Head of caudate nucleus (tissue), 42 donors: Measurements from ENCODE around the gene CHCHD1.
"Not testable (repeated sequence)": the region's sequence is repeated elsewhere in the genome, so short reads cannot be mapped to it uniquely, and the experiment has no call there.

Experiments
- DNase-seq, 42 donors: peaks; one replicate each; pipeline versions ENCODE4 v3.0.0 to v3.0.0-alpha.2; 2020 to 2021; ENCODE audit warnings: mixed read lengths in 7 of 42
- intact Hi-C: fragments of 100-400 bp; cut with DNase I; formaldehyde crosslinking; loops from one replicate; pipeline ENCODE4 v1.15.0; 2022

The CHCHD1 gene

DNA sequence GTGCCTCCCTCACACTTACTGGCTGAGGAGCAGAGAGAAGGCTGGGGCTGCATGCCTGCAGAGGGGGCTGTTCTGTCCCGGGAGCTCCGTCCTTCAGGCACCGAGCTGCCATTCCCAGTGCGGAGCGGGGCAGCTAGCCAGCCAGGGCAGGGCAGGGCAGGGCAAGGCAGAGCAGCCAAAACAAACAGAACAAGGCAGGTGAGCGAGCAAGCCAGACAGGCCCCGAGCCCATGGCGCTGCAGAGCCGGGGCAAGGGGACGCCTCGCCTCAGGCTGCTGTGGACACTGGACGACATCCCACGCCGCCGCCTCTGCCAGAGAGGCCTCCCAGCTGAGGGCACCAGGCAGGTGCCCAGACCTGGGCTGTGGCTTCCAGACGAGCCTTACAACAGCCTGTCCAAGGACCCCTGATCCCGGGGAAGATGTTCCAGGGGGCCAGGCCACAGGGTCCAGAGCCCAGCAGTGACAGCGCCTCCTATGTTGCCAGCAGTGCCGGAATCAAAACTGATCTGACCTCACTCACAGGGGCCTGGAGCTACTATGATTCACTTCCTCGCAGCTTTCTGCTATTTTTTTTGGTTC is 37.8 kb downstream of the CHCHD1 start:
- DNase-seq, result no peak
- intact Hi-C loops, result no loop called here

DNA sequence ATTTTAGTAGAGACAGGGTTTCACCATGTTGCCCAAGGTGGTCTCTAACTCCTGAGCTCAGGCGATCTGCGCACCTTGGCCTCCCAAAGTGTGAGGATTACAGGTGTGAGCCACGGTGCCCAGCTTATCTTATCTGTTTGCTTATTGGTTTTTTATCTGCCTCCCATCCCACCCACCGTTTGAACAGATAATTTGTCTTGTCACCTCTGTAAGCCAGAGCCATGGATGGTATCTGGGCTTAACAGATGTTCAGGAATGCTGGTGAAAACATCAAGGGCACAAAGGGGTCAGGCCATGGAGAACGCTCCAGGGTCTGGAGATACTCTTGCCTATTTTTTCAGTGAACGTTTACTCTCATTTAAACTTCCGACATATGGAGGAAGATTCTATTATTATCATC is 41.5 kb downstream of the CHCHD1 start:
- no peak for DNase-seq
- intact Hi-C loops, result no loop called here

DNA sequence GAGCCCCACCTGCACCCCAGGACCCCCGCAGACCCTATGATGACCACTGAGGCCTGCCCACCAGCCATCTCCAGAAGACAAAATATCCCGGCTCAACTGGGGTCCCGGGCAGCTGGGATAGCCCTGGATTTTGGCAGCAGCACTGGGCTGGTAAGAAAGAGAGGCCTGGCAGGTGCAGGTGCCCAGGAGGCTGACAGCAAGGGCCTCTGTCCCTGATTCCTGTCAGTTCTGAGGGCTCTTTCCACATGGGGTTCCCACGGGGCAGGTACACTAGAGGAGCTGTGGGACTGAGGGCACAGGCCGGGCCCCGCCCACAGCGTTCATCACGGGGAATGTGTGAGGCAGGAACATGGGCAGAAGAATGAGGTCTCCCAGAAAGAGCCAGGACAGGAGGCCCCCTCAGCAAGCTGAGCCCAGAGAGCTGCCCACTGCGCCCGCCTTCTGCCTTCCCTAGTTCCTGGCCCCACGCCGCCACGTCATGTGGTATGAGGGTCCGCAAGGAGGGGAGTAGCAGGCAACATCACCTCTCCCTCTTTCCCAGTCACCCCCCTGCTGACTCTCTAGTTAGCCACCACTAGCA is 42.4 kb downstream of the CHCHD1 start:
- intact Hi-C loops, result no loop called here
- no peak for DNase-seq

DNA sequence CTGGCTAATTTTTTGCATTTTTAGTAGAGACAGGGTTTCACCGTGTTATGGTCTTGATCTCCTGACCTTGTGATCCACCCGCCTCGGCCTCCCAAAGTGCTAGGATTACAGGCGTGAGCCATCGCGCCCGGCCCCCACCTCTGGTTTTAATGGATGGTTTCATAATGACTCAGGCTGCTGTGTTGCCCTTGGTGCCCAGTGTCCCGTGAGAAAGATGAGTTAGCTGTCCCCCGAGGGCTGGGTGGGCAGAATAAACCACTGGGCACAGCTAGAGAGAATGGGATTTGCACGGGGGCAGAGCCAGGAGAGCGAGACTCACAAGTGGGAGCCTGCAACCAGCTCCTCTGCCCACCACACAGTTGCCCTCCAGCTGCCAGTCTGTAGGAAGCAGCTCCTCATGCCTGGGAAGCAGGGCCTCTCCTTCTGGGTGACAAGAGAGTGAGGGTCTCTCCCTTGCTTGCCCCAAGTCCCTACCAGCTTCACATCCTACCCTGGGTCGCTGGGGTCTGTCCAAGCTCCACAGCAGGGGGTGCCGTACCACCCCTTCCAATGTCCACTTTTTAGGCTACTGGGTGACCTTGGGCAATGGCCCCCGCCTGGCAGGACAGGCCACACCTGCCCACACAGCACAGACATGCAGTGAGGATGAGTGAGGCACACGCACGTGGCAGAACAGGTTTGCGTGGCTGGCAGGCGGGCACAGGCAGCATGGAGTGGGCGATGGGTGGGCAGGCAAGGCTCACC is 45.7 kb downstream of the CHCHD1 start:
- intact Hi-C loops, result no loop called here
- no peak for DNase-seq

DNA sequence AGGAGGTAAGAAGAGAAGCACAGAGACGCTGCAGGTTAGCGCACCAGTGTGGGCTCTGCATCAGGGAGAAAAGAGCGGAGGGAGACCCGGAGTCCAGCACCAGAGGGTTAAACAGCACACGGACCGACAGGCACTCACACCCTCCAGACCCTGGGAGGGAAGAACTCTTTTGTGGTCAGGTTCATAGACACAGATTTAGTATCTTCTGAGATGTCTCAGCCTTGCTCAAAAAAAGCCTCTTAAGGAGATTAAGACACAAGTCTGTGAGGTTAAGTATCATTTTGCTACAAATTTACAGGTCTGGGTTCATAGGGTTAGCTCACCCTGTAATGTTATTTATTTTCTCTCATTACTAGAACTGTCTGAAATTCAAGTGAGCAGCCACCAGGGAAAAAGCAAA is 46.3 kb downstream of the CHCHD1 start:
- intact Hi-C loops, result no loop called here

DNA sequence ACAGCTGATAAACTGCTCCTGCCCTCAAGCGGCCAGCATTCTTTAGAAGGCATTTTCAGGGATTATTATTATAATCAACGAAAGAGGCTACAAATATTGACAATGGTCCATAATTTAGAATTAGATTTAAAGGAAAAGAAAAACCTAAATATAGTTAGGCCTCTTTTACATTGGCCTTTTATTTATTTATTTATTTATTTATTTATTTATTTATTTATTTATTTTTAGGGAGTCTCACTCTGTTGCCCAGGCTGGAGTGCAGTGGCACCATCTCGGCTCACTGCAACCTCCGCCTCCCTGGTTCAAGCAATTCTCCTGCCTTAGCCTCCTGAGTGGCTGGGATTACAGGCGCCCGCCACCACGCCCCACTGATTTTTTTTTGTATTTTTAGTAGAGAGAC is 47.2 kb downstream of the CHCHD1 start:
- intact Hi-C loops, DNase-seq: not testable (repeated sequence)

More for the DNA sequence above, 46.3 kb downstream of the CHCHD1 start:
- DNase-seq, result no peak
